Ramos (cell line): ENCODE data around the gene PCSK7.

Source experiments
- in situ Hi-C: fragments of 300-500 bp; cut with MboI; formaldehyde crosslinking; loops from one replicate; pipeline ENCODE4 v1.14.3; 2022; ENCODE audit warnings: low sequenced_read_pairs; ENCODE audit not compliant: unreplicated experiment

The PCSK7 gene

GRCh38 chr11:117232092-117232878, 412 bp upstream of the PCSK7 start, which contains the start of gene RNF214:
Gene RNF214, plus strand, starts transcription at chr11:117232671. Its CDS starts 1,602 bp downstream, at chr11:117234273.
- in situ Hi-C loops = no loop called here

GRCh38 chr11:117230999-117231841, 653 bp downstream of the PCSK7 start:
- in situ Hi-C loops = no loop called here

- in situ Hi-C loops = no loop called here
These were observed 1.4 kb downstream of the PCSK7 start for GRCh38 chr11:117230286-117230961.

GRCh38 chr11:117229931-117230285, 2.0 kb downstream of the PCSK7 start:
- in situ Hi-C loops = loop anchor here (5.0 kb wide), 1 partner anchor 48 kb away; no protein-coding TSS in a partner anchor

- in situ Hi-C loops = loop anchor here (5.0 kb wide), 1 partner anchor 47 kb away; no protein-coding TSS in a partner anchor
These were observed 2.5 kb downstream of the PCSK7 start for GRCh38 chr11:117229411-117229810.

- in situ Hi-C loops = loop anchor here (5.0 kb wide), 1 partner anchor 46 kb away; no protein-coding TSS in a partner anchor
These were observed 3.8 kb downstream of the PCSK7 start for GRCh38 chr11:117228091-117228490.

- in situ Hi-C loops = loop anchor here (5.0 kb wide), 1 partner anchor 44 kb away; no protein-coding TSS in a partner anchor
These were observed 5.2 kb downstream of the PCSK7 start for GRCh38 chr11:117226388-117227385.

GRCh38 chr11:117225553-117226170, 6.2 kb downstream of the PCSK7 start:
- in situ Hi-C loops = loop anchor here (5.0 kb wide), 1 partner anchor 43 kb away; no protein-coding TSS in a partner anchor

- in situ Hi-C loops = no loop called here
These were observed 7.9 kb downstream of the PCSK7 start for GRCh38 chr11:117223741-117224689.

- in situ Hi-C loops = no loop called here
These were observed 8.7 kb downstream of the PCSK7 start for GRCh38 chr11:117222991-117223740.

GRCh38 chr11:117221775-117222517, 9.9 kb downstream of the PCSK7 start:
- in situ Hi-C loops = no loop called here

- in situ Hi-C loops = no loop called here
These were observed 10.7 kb downstream of the PCSK7 start for GRCh38 chr11:117220999-117221774.

- in situ Hi-C loops = no loop called here
These were observed 11.3 kb downstream of the PCSK7 start for GRCh38 chr11:117220568-117220967.

- in situ Hi-C loops = no loop called here
These were observed 11.9 kb downstream of the PCSK7 start for GRCh38 chr11:117219995-117220394.

GRCh38 chr11:117219455-117219854, 12.4 kb downstream of the PCSK7 start:
- in situ Hi-C loops = no loop called here

- in situ Hi-C loops = no loop called here
These were observed 12.9 kb downstream of the PCSK7 start for GRCh38 chr11:117219001-117219400.
